Inferior parietal cortex (tissue), 1 donor: ENCODE measurements around the gene DDX11.
"Not testable (repeated sequence)": the region's sequence is repeated elsewhere in the genome, so short reads cannot be mapped to it uniquely, and the experiment has no call there.

Experiments
- DNase-seq: peaks from one replicate; pipeline ENCODE4 v3.0.0-alpha.2; 2016; ENCODE audit errors: extremely low spot score

The DDX11 gene

GRCh38 chr12:31122481-31122880 is 48.8 kb downstream of the DDX11 start:
- no peak for DNase-seq

GRCh38 chr12:31124158-31124557 is 50.5 kb downstream of the DDX11 start:
- not testable (repeated sequence) for DNase-seq

GRCh38 chr12:31125171-31125570 is 51.5 kb downstream of the DDX11 start:
- not testable (repeated sequence) for DNase-seq

GRCh38 chr12:31127209-31127848 is 53.7 kb downstream of the DDX11 start:
- DNase-seq, result not testable (repeated sequence)

GRCh38 chr12:31136581-31136980 is 62.9 kb downstream of the DDX11 start:
- not testable (repeated sequence) for DNase-seq

- not testable (repeated sequence) for DNase-seq
Measured at GRCh38 chr12:31144768-31145167, 71.1 kb downstream of the DDX11 start.

GRCh38 chr12:31145296-31145695 is 71.6 kb downstream of the DDX11 start:
- DNase-seq, result not testable (repeated sequence)

GRCh38 chr12:31147415-31147814 is 73.8 kb downstream of the DDX11 start:
- DNase-seq, result not testable (repeated sequence)

GRCh38 chr12:31150766-31151165 is 77.1 kb downstream of the DDX11 start:
- not testable (repeated sequence) for DNase-seq
